GM18861 (cell line): ENCODE data around the gene ADGRG6.
"Not testable (repeated sequence)": the region's sequence is repeated elsewhere in the genome, so short reads cannot be mapped to it uniquely, and the experiment has no call there.

ENCODE experiments used
- ATAC-seq: cut with Tn5 transposase; IDR thresholded peaks from one replicate; pipeline ENCODE4 v1.9.1; 2021; ENCODE audit not compliant: unreplicated experiment

ADGRG6 gene

DNA sequence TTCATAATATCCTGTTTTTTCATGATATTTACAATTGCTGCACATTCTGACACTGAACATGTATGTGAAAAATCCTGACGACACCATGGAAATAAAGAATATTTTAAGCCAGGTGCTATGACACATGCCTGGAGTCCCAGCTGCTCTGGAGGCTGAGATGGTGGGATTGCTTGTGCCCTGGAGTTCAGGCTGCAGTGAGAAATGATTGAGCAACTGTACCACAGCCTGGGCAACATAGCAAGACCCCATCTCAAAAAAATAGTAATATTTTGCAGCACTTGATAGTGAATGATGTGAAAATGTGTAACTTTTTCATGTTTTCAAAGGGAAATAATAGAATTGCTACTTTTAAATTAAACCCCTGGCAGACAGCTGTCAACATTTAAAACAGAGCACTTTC, 137.1 kb downstream of the ADGRG6 start:
- no peak for ATAC-seq

DNA sequence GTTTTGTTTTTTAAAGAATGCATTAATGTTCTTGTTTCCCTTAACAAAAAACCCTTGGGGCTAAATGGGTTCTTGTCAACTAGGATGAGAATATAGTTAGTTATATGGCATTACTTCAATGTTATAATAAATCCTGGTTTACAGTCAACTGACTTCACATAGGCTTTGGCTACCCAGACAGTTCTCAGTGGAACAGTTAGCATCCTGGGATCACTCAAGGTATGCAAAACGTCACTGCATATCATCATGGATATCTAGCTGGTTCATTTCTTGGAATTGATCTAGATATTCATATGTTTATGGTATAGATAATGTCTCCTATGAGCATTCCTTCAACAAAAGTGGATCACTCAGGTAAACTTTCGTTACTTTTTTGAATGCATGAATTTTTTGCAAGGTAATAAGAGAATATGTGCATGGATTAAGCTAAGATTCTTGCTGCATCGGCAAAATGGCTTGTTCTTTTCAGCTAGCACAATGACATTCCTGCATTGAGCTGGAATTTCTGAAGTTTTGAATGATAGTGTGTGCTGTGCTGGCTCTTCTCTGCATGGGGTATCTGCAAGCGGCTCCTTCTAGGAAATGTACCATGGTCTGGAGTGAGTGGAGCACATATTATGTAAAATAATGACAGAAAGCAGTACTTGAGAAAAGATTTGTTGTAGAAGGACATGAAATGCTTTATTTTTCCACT, 138.9 kb downstream of the ADGRG6 start:
- no peak for ATAC-seq

DNA sequence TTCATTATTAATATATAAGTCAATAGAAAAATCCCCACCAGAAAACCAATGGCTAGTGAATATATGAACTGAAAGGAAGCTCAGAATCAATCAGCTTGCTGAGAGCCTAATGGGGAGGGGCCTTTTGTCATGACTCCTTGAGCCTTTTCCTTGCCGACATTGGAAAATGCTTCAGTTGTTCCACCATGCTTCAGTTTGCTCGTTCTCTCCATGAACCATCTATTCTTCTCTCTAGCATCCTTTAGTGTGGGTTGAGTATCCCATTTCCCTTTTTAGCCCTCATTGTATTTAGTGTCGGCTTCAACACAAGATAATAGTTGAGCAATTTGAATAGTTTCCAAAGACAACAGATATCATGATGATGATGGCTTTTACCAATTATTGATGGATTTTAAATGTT, 139.9 kb downstream of the ADGRG6 start:
- no peak for ATAC-seq

DNA sequence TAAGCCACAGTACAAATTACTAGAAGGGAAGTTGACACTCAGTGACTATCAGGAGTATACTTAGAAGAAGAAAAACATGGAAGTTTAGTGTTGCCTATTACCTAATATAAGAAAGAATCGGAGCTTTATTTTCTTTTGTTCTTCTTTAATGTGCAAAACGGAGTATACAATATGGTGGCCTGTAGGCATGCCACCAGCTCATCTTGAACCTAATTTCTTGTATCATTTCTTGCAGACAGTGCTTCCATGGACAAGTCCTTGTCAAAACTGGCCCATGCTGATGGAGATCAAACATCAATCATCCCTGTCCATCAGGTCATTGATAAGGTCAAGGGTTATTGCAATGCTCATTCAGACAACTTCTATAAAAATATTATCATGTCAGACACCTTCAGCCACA, 141.3 kb downstream of the ADGRG6 start:
- ATAC-seq: no peak

DNA sequence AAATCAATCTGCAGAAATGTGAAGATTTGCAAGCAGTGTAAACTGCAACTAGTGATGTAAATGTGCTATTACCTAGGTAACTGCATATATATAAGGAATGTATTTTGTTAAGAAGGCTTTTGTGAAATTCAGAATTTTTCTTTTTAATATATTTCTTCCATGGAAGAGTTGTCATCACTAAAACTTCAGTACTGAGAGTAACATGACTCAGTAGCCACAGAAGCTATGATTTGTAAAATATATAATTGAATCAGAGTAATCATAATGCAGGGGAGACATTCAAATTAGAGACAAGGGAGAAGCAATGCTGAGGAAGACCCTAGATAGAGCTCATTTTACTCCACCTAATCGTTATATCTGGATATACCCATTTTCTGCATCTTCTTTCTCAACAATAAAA, 141.7 kb downstream of the ADGRG6 start:
- no peak for ATAC-seq

DNA sequence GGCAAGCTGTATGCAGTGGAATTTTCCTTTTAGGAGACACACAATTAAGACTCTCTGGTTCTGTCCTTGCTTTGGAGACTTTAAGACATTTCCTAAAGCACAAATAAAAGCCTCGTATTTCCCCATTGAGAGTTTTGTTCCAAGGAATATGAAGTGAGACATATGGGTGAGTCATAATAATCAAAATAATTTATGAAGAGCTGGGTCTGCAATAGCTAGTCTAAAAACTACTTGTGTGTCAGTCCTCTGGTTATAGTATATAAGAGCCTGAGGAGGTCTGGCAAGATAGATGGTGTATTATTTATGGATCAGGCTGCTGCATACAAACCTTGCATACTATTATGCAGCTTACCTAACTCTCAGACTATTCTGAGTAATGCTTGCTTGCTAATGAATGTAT, 142.6 kb downstream of the ADGRG6 start:
- ATAC-seq: no peak

DNA sequence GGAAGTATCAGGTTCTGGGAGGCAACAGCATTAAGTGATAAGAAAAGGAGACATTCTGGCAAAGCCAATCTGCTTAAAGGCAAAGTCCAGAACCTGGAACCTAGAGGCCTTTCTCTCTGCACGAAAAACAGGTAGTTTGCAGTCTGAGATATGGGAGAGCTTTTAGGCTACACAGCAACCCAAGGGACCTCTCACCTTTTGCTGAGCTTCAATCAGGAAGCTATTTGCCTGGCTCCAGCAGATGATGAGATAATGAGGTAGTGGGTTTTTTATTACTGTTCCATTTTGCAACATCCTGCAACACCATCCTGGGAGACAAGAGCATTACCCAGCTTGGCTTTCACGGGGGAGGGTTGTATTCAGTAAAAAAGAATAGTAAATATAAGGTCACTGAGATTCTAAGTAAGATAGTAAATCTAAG, 143.1 kb downstream of the ADGRG6 start:
- ATAC-seq: no peak

DNA sequence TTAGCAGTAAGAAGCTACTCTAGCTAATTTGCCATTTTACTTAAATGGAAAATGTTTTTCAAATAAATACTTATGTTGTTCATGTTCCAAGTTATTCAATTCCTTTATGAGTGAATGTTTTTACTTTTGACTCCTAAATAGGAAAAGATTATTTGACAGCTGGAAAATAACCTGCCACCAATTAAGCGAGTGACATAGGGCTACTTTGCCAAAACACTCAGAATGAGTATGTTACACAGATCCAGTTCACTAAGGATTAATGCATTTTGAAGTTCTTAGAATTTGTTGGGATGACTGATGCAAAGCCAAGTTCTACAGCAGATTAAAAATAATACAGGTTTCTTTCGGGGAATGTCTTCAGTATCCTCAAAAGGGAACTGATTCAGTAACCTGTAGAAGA, 144.4 kb downstream of the ADGRG6 start:
- no peak for ATAC-seq

DNA sequence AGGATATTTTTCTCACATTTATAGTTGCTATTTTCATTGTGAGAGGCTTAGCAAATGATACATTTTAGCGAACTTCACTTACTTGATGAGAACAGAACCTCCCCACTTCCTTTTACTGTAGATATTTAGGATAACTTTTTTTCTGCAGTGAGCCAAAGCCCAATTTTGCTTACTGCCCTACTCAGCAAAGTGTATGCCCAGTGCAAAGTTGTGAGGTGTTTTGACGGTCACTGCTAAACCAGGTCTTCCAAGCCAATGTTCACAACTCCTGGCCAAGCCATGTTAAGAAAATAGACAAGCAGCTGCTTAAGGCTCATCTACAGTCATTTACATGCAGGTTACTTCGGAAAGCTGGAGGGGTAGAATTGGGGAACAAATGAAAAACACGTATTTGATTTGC, 144.8 kb downstream of the ADGRG6 start:
- ATAC-seq: no peak

DNA sequence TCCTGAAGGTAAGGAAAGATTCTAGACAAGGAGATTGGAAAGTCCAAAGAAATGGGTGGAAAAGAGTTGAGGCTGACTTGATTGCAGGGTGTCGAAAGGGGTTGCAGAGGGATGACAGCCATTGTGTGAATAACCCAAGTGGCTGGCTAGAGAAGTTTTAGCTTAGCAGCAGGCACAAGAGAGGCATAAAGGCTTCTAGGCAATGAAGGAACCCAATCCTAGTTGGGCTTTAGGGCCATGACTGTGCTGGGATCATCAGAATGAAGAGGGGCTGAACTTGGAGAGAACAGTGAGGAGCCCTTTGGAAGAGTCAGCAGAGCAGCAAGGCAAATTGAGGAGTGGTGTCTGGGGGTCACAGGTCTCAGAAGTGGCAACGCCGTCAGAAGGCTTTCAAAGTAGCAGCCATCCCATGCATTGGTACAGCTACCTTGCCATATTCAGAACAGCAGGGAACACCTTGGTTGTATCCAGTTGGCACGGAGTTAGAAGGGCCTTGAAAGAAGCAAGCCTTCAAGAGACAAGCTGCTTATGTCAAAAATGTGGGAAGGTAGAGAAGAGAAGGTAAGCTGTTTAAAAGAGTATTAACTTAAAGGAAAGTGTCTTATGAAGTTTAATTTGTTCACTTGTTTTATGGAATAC, 146.4 kb downstream of the ADGRG6 start:
- ATAC-seq: no peak

DNA sequence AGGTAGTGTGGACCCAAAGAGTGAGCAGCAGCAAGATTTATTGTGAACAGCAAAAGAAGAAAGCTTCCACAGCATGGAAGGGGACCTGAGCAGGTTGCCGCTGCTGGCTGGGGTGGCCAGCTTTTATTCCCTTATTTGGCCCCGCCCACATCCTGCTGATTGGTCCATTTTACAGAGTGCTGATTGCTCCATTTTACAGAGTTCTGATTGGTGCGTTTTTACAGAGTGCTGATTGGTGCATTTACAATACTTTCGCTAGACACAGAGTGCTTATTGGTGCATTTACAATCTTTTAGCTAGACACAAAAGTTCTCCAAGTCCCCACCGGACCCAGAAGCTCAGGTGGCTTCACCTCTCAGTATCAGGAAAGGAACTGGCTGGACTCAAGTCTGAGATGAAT, 149.0 kb downstream of the ADGRG6 start:
- ATAC-seq: not testable (repeated sequence)

DNA sequence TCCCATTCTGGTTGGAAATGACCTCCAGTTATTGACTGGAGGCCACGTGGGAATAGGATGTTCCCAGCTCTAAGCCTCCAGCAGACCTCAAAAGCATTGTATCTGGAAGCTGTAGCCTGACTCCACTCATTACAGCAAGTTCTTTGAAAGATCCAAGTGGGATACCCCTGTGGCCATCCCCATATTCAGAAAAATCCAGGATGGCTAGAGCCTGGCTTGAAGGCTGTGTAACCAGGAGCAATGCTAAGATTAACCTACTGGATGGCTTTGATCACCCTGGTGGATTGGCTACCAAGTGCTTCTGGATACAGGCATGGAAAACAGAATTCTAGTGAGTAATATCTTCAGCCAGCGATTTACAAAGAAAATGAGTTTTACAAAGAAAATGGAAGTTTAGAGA, 151.2 kb downstream of the ADGRG6 start:
- ATAC-seq: no peak

DNA sequence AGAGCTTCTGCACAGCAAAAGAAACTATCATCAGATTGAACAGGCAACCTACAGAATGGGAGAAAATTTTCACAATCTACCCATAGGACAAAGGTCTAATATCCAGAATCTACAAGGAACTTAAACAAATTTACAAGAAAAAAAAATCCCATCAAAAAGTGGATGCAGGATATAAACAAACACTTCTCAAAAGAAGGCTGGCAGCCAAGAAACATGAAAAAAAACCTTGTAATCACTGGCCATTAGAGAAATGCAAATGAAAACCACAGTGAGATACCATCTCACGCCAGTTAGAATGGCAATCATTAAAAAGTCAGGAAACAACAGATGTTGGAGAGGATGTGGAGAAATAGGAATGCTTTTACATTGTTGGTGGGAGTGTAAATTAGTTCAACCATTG, 152.4 kb downstream of the ADGRG6 start:
- not testable (repeated sequence) for ATAC-seq

DNA sequence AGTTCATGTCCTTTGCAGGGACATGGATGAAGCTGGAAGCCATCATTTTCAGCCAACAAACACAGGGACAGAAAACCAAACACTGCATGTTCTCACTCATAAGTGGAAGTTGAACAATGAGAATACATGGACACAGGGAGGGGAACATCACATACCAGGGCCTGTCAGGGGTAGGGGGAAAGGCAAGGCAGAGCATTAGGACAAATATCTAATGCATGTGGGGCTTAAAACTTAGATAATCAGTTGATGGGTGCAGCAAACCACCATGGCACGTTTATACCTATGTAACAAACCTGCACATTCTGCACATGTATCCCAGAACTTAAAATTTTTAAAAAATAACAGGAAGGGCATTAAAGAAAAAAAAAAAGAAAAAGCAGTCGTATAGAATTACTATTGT, 153.0 kb downstream of the ADGRG6 start:
- ATAC-seq: not testable (repeated sequence)

DNA sequence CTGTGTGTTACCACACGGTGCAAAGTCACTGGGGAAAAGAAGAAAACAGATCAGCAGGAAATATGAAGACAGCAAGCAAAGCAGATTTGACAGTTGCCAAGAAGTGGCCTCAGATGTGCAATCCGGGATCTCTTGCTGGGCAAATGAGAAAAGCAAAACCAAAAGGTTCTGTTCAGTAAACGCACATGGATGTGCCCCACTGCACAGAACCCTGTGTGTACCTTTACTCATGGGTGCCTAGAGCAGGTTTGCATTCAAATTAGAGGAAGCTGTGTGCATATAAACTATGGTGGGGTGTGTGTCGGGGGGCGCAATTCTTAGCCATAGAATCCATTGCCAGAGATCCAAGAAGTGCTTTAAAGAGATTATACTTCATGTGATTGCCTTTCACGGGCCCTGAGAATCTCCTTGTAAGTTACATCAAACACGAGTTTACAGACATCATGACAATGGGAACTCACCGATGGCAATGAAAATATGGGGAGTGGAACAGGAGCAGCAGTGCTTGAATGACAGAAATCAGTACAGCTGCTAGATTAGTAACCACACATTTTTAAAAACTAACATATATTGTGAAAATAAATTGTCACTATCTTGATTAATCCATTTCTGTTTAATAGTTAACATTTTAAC, 154.3 kb downstream of the ADGRG6 start:
- no peak for ATAC-seq

DNA sequence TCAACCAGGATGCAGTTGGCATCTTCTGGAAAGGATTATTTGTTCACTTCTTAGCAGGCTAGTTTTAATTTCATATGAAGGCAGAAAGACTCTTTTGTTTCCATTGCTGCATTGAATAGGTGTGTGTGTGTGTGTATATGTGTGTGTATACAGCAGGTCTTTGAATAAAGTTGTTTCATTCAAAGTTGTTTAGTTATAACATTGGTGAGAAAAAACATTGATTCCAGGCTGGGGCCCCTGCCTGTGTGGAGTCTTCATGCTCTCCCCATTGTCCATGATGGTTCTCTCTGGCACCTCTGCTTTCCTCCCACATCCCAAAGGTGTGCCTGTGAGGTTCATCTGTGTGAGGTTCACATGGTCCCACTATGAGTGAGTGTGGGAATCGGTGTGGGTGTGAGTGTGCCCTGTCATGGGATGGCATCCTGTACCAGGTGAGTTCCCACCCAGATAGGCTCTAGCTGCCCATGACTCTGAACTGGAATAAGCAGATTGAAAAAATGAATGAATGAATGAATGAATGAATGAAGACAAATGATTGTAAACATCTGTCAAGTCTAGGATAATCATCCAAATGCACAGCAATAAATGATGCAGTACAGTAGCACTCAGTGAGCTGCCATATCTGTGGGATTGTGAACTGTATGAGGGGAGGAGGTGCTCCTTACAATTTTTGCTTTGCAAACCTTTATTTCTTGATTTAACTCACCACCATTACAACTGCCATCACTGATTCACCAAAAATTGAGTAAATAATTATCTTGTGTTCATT, 156.0 kb downstream of the ADGRG6 start:
- ATAC-seq: no peak

DNA sequence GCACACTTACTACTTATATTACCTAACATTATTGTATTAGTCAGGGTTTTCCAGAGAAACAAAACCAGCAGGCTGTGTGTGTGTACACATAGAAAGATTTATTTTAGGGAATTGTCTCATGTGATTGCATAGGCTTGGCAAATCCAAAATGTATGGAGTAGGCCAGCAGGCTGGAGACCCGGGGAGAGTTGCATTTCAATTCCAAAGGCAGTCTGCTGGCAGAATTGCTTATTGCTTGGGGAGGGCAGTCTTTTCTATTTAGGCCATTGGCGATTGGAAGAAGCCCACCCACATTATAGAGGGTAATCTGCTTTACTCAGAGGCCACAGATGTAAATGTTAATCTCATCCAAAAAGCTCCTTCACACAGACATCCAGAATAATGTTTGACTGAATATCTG, 157.0 kb downstream of the ADGRG6 start:
- no peak for ATAC-seq

DNA sequence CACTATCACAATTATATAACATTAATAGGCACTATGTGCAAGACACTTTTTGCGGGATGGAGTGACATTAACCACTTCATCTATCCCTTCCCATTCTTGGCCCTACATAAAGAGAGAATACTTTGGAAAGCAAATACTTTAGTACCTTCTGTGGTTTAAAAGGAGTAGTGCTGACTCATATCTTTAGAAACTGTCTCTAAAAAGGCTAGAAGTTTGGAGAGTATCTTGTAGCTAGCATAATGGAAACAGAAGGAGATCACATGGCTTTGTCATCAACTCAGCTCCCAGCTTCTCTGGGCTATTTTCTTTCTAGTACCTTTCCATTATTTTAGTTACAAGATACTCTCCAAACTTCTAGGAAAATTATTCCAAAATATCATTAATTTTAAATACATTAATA, 157.5 kb downstream of the ADGRG6 start:
- ATAC-seq: no peak

DNA sequence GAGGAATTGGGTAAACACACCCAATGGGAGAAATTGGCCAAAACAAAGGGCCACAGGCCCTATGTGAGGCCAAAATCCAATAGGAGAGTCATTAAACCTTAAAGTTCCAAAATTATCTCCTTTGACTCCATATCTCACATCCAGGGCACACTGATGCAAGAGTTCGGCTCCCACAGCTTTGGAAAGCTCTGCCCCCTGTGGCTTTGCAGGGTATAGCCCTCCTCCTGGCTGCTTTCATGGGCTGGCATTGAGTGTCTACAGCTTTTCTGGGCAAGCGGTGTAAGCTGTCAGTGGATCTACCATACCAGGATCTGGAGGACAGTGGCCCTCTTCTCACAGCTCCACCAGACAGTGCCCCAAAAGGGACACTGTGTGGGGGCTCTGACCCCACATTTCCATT, 160.5 kb downstream of the ADGRG6 start:
- no peak for ATAC-seq

DNA sequence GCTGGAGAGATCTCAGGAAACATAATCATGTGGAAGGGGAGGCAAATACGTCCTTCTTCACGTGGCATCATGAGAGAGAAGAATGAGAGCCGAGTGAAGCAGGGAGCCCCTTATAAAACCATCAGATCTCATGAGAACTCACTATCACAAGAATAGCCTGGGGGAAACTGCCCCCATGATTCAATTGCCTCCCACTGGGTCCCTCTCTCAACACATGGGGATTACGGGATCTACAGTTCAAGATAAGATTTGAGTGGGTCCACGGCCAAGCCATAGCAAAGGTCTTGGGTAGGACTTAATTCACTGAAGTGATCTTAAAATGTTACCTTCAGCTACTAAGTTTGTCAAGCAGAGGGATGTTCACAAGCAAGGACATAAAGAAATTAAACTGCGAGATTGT, 162.2 kb downstream of the ADGRG6 start:
- no peak for ATAC-seq

DNA sequence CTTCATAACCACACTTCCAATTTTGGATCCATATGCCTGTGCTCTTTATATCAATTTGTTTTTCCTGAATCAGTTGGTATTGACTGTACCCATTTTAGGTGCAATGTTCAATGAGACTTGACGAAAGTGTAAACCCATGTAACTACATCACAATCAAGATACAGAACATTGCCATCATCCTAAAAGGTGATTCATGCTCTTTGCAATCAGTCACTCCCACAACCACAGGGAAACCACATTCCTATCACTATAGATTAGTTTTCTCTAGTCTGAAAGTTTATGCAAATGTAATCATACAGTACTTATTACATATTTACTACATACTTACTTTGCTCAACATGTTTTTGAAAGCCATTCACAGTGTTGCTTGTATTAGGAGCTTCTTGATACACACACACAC, 167.4 kb downstream of the ADGRG6 start:
- ATAC-seq: no peak

DNA sequence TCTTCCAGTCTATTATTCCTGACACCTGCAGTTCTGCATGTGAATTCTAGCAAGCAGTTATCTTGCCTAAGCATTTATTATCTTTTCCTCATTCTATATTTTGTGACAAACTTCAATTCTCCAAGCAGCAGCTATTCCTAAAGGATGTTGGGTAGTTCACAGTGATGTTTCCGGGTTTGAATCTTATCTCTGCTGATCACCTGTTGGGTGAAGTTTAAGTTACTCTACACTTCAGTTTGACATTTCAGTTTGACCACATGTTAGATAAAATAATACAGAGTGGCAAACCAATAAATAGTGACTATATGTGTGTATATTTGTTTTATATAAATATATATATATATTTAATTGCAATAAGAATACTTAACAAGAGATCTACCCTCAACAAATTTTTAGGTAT, 168.6 kb downstream of the ADGRG6 start:
- ATAC-seq: no peak
